ENCODE data around the gene C1orf122. TPM values are rescaled to one million over a fixed set of nuclear protein-coding genes. Genes with fewer than 3 reads are reported as not detected.

C1orf122 gene
- total and polyA plus RNA-seq, 2 of the 4 experiments (the other 2 are of a cell fraction): 2.0 to 13.6 TPM

GRCh38 chr1:37762516-37762915, 45.1 kb upstream of the C1orf122 start:
- H3K4me1 ChIP-seq (ENCODE audit: control insufficient read depth, insufficient read depth, low read length): no peaks in the 10 kb centered on the region
- no peak overlapping the region for H2AFZ ChIP-seq (replicated peaks; ENCODE audit: low read length, poor library complexity)
- DNase-seq (no peak), ATAC-seq (ENCODE audit: low read depth) (no peak)
- H3K79me1 ChIP-seq (ENCODE audit: low read depth in 1 of 2, low read length in 2 of 2): no peaks in the 10 kb centered on the region
- peaks cover 40% of the 10 kb centered on the region for H3K27me3 ChIP-seq (ENCODE audit: control insufficient read depth, insufficient read depth, low read length)
- no peak overlapping the region for H3K4me2 ChIP-seq (ENCODE audit: low read depth, low read length)
- H3K18ac ChIP-seq (ENCODE audit: low read depth, low read length): no peak overlapping the region
- H3K9me1 ChIP-seq (ENCODE audit: insufficient read depth, low read length): no peaks in the 10 kb centered on the region
- no CpG with 5 or more reads among the region's 2 CpGs for WGBS, 2 experiments (ENCODE audit: extremely low coverage in 2 of 2, insufficient read length in 1 of 2)
- H4K91ac ChIP-seq (ENCODE audit: insufficient read depth, low read depth, low read length): no peak overlapping the region
- no peak overlapping the region for H3K4me3 ChIP-seq (ENCODE audit: insufficient read depth, low read depth, low read length)
- H3K36me3 ChIP-seq (ENCODE audit: control insufficient read depth, insufficient read depth, low read length): no peaks in the 10 kb centered on the region
- no peak overlapping the region for H2BK15ac ChIP-seq (ENCODE audit: low read depth, low read length)
- TF ChIP-seq BHLHE40 (IDR thresholded peaks at IDR 0.05; ENCODE audit: low read depth, low read length): no peak
- TF ChIP-seq CEBPB (IDR thresholded peaks at IDR 0.05; ENCODE audit: low read depth, low read length): no peak
- no peak for TF ChIP-seq FOS (IDR thresholded peaks at IDR 0.05; ENCODE audit: low read depth, low read length)
- no peak for TF ChIP-seq ELK1 (IDR thresholded peaks at IDR 0.05; ENCODE audit: borderline replicate concordance, low read depth, low read length)
- TF ChIP-seq MXI1 (IDR thresholded peaks at IDR 0.05; ENCODE audit: borderline replicate concordance, low read depth, low read length): no peak
- no peak for TF ChIP-seq SMC3 (IDR thresholded peaks at IDR 0.05; ENCODE audit: low read depth, low read length)
- TF ChIP-seq CHD1 (IDR thresholded peaks at IDR 0.05; ENCODE audit: low read depth, low read length): no peak
- TF ChIP-seq RAD21 (IDR thresholded peaks at IDR 0.05; ENCODE audit: low read length): no peak
- no peak for TF ChIP-seq RCOR1 (IDR thresholded peaks at IDR 0.05; ENCODE audit: insufficient replicate concordance, low read length)
- BruUV-seq (replicated peaks): no TSS peak
- H4K20me1 ChIP-seq (ENCODE audit: insufficient read depth, low read length): no peaks in the 10 kb centered on the region
- CTCF ChIA-PET: interaction anchor here (0.6 kb wide), 1 partner anchor 324 kb away, joined by 4 read pairs; no protein-coding TSS in a partner anchor
- H3K9ac ChIP-seq (ENCODE audit: low read depth, low read length): no peak overlapping the region
- H3K23ac ChIP-seq (ENCODE audit: low read depth, low read length): no peak overlapping the region
- no peak overlapping the region for H3K27ac ChIP-seq (ENCODE audit: insufficient read depth, low read length)
- H2BK5ac ChIP-seq (ENCODE audit: low read depth, low read length, poor library complexity, severe bottlenecking): no peak overlapping the region
- H3K9me3 ChIP-seq (ENCODE audit: control insufficient read depth, insufficient read depth, low read length): no peaks in the 10 kb centered on the region; the same call in 1 of the 2 replicates
- POLR2A ChIA-PET (ENCODE audit: unreplicated experiment): no interaction called here
- H4K8ac ChIP-seq (ENCODE audit: low read depth in 2 of 2, low read length in 2 of 2): no peak overlapping the region
- no peak overlapping the region for H2AK5ac ChIP-seq (ENCODE audit: low read depth, low read length)
- H4K5ac ChIP-seq (ENCODE audit: low read depth, low read length): no peak overlapping the region
- no peak overlapping the region for H2BK20ac ChIP-seq (ENCODE audit: low read depth, low read length)
- dilution Hi-C loops (cut with HindIII; ENCODE audit: low sequenced_read_pairs, unreplicated experiment): no loop called here
- no peak overlapping the region for H2AK9ac ChIP-seq (replicated peaks; ENCODE audit: low read depth, low read length, poor library complexity)
- no peak overlapping the region for H2BK120ac ChIP-seq (ENCODE audit: low read depth, low read length)
- in situ Hi-C loops (cut with MboI; ENCODE audit: low sequenced_read_pairs): no loop called here
- no peak overlapping the region for H3K14ac ChIP-seq (replicated peaks; ENCODE audit: low read depth, low read length)
- no peak overlapping the region for H3K56ac ChIP-seq (ENCODE audit: extremely low read depth, insufficient read depth, low read length)
- intact Hi-C loops (cut with micrococcal nuclease): no loop called here
- H3K4ac ChIP-seq (ENCODE audit: low read depth, low read length): no peak overlapping the region
